ENCODE measurements around the gene CWC25.
A peak's percentile ranks its signal among the peaks of the same experiment; 100 is the strongest.

The CWC25 gene

GRCh38 chr17:38825762-38826247, 684 bp upstream of the CWC25 start:
- no peak overlapping the region for H4K8ac ChIP-seq (ENCODE audit: low read depth, low read length)
- peaks cover 2 to 10% of the 10 kb centered on the region in 2 donors for H3K4me1 ChIP-seq (ENCODE audit: control insufficient read depth in 2 of 2, insufficient read depth in 1 of 2, low read depth in 1 of 2, low read length in 2 of 2)
- no peak overlapping the region for H2BK15ac ChIP-seq (ENCODE audit: low read length)
- no peak overlapping the region for H3K23ac ChIP-seq (ENCODE audit: low read depth, low read length, poor library complexity)
- peak overlapping the region; percentile 94 for H2AFZ ChIP-seq (ENCODE audit: low read length)
- no peak overlapping the region for H2BK120ac ChIP-seq (ENCODE audit: low read depth, low read length)
- H3K79me1 ChIP-seq (ENCODE audit: low read depth, low read length) = peaks cover 12% of the 10 kb centered on the region
- no peak overlapping the region for H3K18ac ChIP-seq (ENCODE audit: low read length)
- peak overlapping the region; percentile 90 to 100 for H3K4me3 ChIP-seq (ENCODE audit: low read length in 2 of 2)
- peak overlapping the region; percentile 90 for H3K27ac ChIP-seq (replicated peaks; ENCODE audit: low read length)
- H3K36me3 ChIP-seq (replicated peaks in 1 of 2; ENCODE audit: control insufficient read depth in 2 of 2, insufficient read depth in 2 of 2, low read length in 2 of 2) = peaks cover 3 to 11% of the 10 kb centered on the region in 2 donors
- H3K9me3 ChIP-seq (replicated peaks in 1 of 2; ENCODE audit: control insufficient read depth in 2 of 2, insufficient read depth in 1 of 2, low read depth in 1 of 2, low read length in 2 of 2) = no peaks in the 10 kb centered on the region
- peak overlapping the region; percentile 79 for H4K91ac ChIP-seq (ENCODE audit: low read depth, low read length, poor library complexity)
- H3K27me3 ChIP-seq (ENCODE audit: control insufficient read depth in 3 of 3, insufficient read depth in 3 of 3, low read depth in 1 of 3, low read length in 3 of 3) = no peaks in the 10 kb centered on the region
- peak overlapping the region; percentile 31 for H2BK5ac ChIP-seq (ENCODE audit: low read length)
- no CpG with 5 or more reads among the region's 17 CpGs for WGBS, 2 donors (ENCODE audit: extremely low coverage in 2 of 2, insufficient read length in 2 of 2, insufficient replicate concordance in 1 of 2)
- no peak overlapping the region for H2BK12ac ChIP-seq (ENCODE audit: low read length)
- H2AK5ac ChIP-seq (ENCODE audit: low read depth, low read length) = no peak overlapping the region
- no peak overlapping the region for H3K9ac ChIP-seq (ENCODE audit: low read depth, low read length, poor library complexity)
- H3K14ac ChIP-seq (ENCODE audit: low read length) = no peak overlapping the region
- no peak overlapping the region for H3K4ac ChIP-seq (ENCODE audit: low read length)
- H3K4me2 ChIP-seq (ENCODE audit: insufficient read depth, low read length, poor library complexity, severe bottlenecking) = peak overlapping the region; percentile 94
- no peak for DNase-seq (ENCODE audit: low spot score)

GRCh38 chr17:38815576-38816193, 9.4 kb downstream of the CWC25 start:
- H4K91ac ChIP-seq (ENCODE audit: low read depth, low read length, poor library complexity) = no peak overlapping the region

GRCh38 chr17:38809828-38810227, 15.3 kb downstream of the CWC25 start:
- no peak overlapping the region for H2BK5ac ChIP-seq (ENCODE audit: low read length)
- H2BK15ac ChIP-seq (ENCODE audit: low read length) = no peak overlapping the region
- no peak overlapping the region for H2BK120ac ChIP-seq (ENCODE audit: low read depth, low read length)
- no peak overlapping the region for H3K4me2 ChIP-seq (ENCODE audit: insufficient read depth, low read length, poor library complexity, severe bottlenecking)
- H3K9me3 ChIP-seq (replicated peaks in 1 of 2; ENCODE audit: control insufficient read depth in 2 of 2, insufficient read depth in 1 of 2, low read depth in 1 of 2, low read length in 2 of 2) = no peaks in the 10 kb centered on the region
- no CpG with 5 or more reads among the region's 7 CpGs for WGBS, 2 donors (ENCODE audit: extremely low coverage in 2 of 2, insufficient read length in 2 of 2, insufficient replicate concordance in 1 of 2)
- H3K18ac ChIP-seq (ENCODE audit: low read length) = no peak overlapping the region
- no peak overlapping the region for H2AK5ac ChIP-seq (ENCODE audit: low read depth, low read length)
- no peaks in the 10 kb centered on the region for H3K27me3 ChIP-seq (ENCODE audit: control insufficient read depth in 3 of 3, insufficient read depth in 3 of 3, low read depth in 1 of 3, low read length in 3 of 3)
- H3K4me3 ChIP-seq (ENCODE audit: low read length in 2 of 2) = no peak overlapping the region
- H2AFZ ChIP-seq (ENCODE audit: low read length) = no peak overlapping the region
- no peak overlapping the region for H2BK12ac ChIP-seq (ENCODE audit: low read length)
- no peak overlapping the region for H3K4ac ChIP-seq (ENCODE audit: low read length)
- peaks cover 31 to 80% of the 10 kb centered on the region in 2 donors for H3K36me3 ChIP-seq (replicated peaks in 1 of 2; ENCODE audit: control insufficient read depth in 2 of 2, insufficient read depth in 2 of 2, low read length in 2 of 2)
- DNase-seq (ENCODE audit: low spot score) = no peak
- no peak overlapping the region for H3K14ac ChIP-seq (ENCODE audit: low read length)
- H3K9ac ChIP-seq (ENCODE audit: low read depth, low read length, poor library complexity) = no peak overlapping the region
- H3K23ac ChIP-seq (ENCODE audit: low read depth, low read length, poor library complexity) = no peak overlapping the region
- H3K27ac ChIP-seq (replicated peaks; ENCODE audit: low read length) = no peak overlapping the region
- no peak overlapping the region for H4K91ac ChIP-seq (ENCODE audit: low read depth, low read length, poor library complexity)
- H3K79me1 ChIP-seq (ENCODE audit: low read depth, low read length) = no peaks in the 10 kb centered on the region
- no peak overlapping the region for H4K8ac ChIP-seq (ENCODE audit: low read depth, low read length)
- no peaks in the 10 kb centered on the region for H3K4me1 ChIP-seq (ENCODE audit: control insufficient read depth in 2 of 2, insufficient read depth in 1 of 2, low read depth in 1 of 2, low read length in 2 of 2)

More at GRCh38 chr17:38815576-38816193, 9.4 kb downstream of the CWC25 start:
- Histone ChIP-seq H2AFZ (ENCODE audit: low read length) (no peak overlapping the region), H3K79me1 (ENCODE audit: low read depth, low read length) (peaks cover 1% of the 10 kb centered on the region), H3K9ac (ENCODE audit: low read depth, low read length, poor library complexity) (no peak overlapping the region), H3K4me1 (ENCODE audit: control insufficient read depth in 2 of 2, insufficient read depth in 1 of 2, low read depth in 1 of 2, low read length in 2 of 2) (no peaks in the 10 kb centered on the region), H3K4me3 (ENCODE audit: low read length in 2 of 2) (no peak overlapping the region), H3K23ac (ENCODE audit: low read depth, low read length, poor library complexity) (no peak overlapping the region), H2BK5ac (ENCODE audit: low read length) (no peak overlapping the region), H3K27ac (replicated peaks; ENCODE audit: low read length) (no peak overlapping the region), H2AK5ac (ENCODE audit: low read depth, low read length) (no peak overlapping the region), H3K9me3 (replicated peaks in 1 of 2; ENCODE audit: control insufficient read depth in 2 of 2, insufficient read depth in 1 of 2, low read depth in 1 of 2, low read length in 2 of 2) (no peaks in the 10 kb centered on the region), H3K4me2 (ENCODE audit: insufficient read depth, low read length, poor library complexity, severe bottlenecking) (no peak overlapping the region), H2BK12ac (ENCODE audit: low read length) (no peak overlapping the region), H3K36me3 (replicated peaks in 1 of 2; ENCODE audit: control insufficient read depth in 2 of 2, insufficient read depth in 2 of 2, low read length in 2 of 2) (peaks cover 14 to 70% of the 10 kb centered on the region in 2 donors), H3K4ac (ENCODE audit: low read length) (no peak overlapping the region), H2BK15ac (ENCODE audit: low read length) (no peak overlapping the region), H4K8ac (ENCODE audit: low read depth, low read length) (no peak overlapping the region), H3K14ac (ENCODE audit: low read length) (no peak overlapping the region), H2BK120ac (ENCODE audit: low read depth, low read length) (no peak overlapping the region), H3K18ac (ENCODE audit: low read length) (no peak overlapping the region), H3K27me3 (ENCODE audit: control insufficient read depth in 3 of 3, insufficient read depth in 3 of 3, low read depth in 1 of 3, low read length in 3 of 3) (no peaks in the 10 kb centered on the region)
- WGBS, 2 donors (ENCODE audit: extremely low coverage in 2 of 2, insufficient read length in 2 of 2, insufficient replicate concordance in 1 of 2) = no CpG with 5 or more reads among the region's 8 CpGs
- DNase-seq (ENCODE audit: low spot score) = no peak

GRCh38 chr17:38800237-38800760, 24.8 kb downstream of the CWC25 start:
- Histone ChIP-seq H3K4me3 (ENCODE audit: low read length in 2 of 2) (peak overlapping the region in 1 of 2 donors; percentile 98), H3K4me2 (ENCODE audit: insufficient read depth, low read length, poor library complexity, severe bottlenecking) (peak overlapping the region; percentile 58), H4K8ac (ENCODE audit: low read depth, low read length) (no peak overlapping the region), H2BK5ac (ENCODE audit: low read length) (no peak overlapping the region), H3K4ac (ENCODE audit: low read length) (no peak overlapping the region), H3K27me3 (ENCODE audit: control insufficient read depth in 3 of 3, insufficient read depth in 3 of 3, low read depth in 1 of 3, low read length in 3 of 3) (no peaks in the 10 kb centered on the region), H3K18ac (ENCODE audit: low read length) (no peak overlapping the region), H4K91ac (ENCODE audit: low read depth, low read length, poor library complexity) (no peak overlapping the region), H3K9ac (ENCODE audit: low read depth, low read length, poor library complexity) (no peak overlapping the region), H2AFZ (ENCODE audit: low read length) (peak overlapping the region; percentile 92), H3K9me3 (replicated peaks in 1 of 2; ENCODE audit: control insufficient read depth in 2 of 2, insufficient read depth in 1 of 2, low read depth in 1 of 2, low read length in 2 of 2) (no peaks in the 10 kb centered on the region), H3K36me3 (replicated peaks in 1 of 2; ENCODE audit: control insufficient read depth in 2 of 2, insufficient read depth in 2 of 2, low read length in 2 of 2) (peaks cover 9 to 68% of the 10 kb centered on the region in 2 donors), H3K14ac (ENCODE audit: low read length) (no peak overlapping the region), H3K79me1 (ENCODE audit: low read depth, low read length) (peaks cover 7% of the 10 kb centered on the region), H3K4me1 (ENCODE audit: control insufficient read depth in 2 of 2, insufficient read depth in 1 of 2, low read depth in 1 of 2, low read length in 2 of 2) (peaks cover 10 to 14% of the 10 kb centered on the region in 2 donors), H2BK120ac (ENCODE audit: low read depth, low read length) (no peak overlapping the region), H2BK12ac (ENCODE audit: low read length) (no peak overlapping the region), H2BK15ac (ENCODE audit: low read length) (no peak overlapping the region), H3K23ac (ENCODE audit: low read depth, low read length, poor library complexity) (no peak overlapping the region), H2AK5ac (ENCODE audit: low read depth, low read length) (no peak overlapping the region), H3K27ac (replicated peaks; ENCODE audit: low read length) (peak overlapping the region; percentile 64)
- WGBS, 2 donors (ENCODE audit: extremely low coverage in 2 of 2, insufficient read length in 2 of 2, insufficient replicate concordance in 1 of 2) = no CpG with 5 or more reads among the region's 14 CpGs
- no peak for DNase-seq (ENCODE audit: low spot score)

Measured in neuronal stem cell (in vitro differentiated cells).